Measurements from ENCODE around the gene MYO1A.
"Not testable (repeated sequence)": the region's sequence is repeated elsewhere in the genome, so short reads cannot be mapped to it uniquely, and the experiment has no call there.

Gene MYO1A

GRCh38 chr12:57046947-57047890 is 2.7 kb downstream of the MYO1A start:
- DNase-seq, result peak; percentile 66

GRCh38 chr12:57046086-57046791 is 3.7 kb downstream of the MYO1A start:
- DNase-seq, result no peak

GRCh38 chr12:57044889-57045288 is 5.0 kb downstream of the MYO1A start:
- DNase-seq, result no peak

GRCh38 chr12:57044468-57044867 is 5.5 kb downstream of the MYO1A start:
- no peak for DNase-seq

DNA sequence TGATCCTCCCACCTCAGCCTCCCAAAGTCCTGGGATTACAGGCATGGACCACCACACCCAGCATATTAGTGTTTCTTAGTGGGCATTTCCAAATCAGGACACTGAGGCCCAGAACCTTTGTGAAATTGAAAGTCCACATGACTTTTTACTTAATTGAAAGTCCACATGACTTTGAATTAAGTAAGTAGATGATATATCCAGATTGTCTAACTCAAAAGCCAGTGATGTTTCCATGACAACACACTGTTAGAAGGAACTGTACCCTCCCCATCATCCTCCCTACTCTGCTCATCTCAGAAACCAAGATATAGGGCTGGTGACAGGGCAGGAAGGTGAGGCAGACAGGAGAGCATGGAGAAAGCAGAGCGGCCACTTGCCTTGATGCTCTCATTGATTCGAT is 7.2 kb downstream of the MYO1A start:
- no peak for DNase-seq

DNA sequence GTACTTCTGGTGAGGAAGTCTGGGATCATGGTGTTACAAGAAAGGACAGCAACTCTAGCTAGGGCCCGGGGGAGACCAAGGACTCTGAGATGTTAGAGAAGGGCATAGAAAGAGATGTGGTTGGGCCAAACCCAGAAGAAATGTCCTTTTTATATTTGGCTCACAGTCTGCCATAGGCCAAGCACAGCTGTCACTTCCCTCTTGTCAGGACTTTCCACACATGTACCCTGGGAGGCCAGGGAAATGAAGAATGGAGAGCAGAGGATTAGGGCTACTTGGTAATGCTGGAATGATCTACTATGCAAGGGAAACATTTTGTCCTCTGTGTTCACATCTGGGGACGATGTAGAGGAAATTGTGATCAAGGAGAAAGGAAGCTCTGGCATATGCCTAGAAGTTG is 9.2 kb downstream of the MYO1A start:
- no peak for DNase-seq

GRCh38 chr12:57040211-57040610 is 9.7 kb downstream of the MYO1A start:
- no peak for DNase-seq

DNA sequence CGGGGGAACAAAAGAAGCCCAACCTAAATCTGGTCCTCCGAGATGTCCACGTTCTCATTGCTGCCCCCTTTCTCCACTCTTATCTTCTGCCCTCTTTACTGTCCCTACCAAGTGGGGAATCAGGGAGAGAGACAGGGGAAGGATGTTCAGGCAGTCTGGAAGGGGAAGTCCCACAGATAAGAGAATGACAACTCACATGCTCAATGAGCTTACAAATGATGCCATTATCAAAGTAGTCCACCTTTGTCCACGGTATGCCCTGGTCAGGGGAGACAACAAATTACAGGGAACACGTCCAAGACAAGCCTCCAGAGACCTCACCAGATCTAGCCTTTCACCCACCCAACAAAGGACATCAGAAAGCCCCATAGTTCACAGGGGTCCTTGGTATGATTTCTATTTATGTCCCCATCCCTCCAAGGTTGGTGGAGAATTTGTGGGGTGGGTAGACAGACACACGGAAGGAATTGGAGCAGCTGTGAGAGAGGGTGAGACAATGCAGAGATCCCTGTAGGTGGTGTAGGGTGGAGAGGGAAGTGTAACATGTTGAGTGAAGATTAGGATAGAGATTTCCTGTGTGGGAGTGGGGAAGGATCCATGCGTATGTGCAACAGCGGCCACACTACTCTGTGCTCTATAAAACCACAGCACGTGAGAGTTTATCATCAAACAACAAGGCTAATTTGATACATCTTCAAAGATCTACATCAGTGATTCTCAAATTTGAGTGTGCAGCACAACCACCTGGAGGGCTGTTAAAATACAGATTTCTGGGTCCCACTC is 10.7 kb downstream of the MYO1A start:
- DNase-seq, result no peak

- no peak for DNase-seq
Observed at GRCh38 chr12:57037264-57037663, 12.7 kb downstream of the MYO1A start.

- no peak for DNase-seq
Observed at GRCh38 chr12:57033431-57033830, 16.5 kb downstream of the MYO1A start.

- DNase-seq, result no peak
Observed at GRCh38 chr12:57031789-57032188, 18.1 kb downstream of the MYO1A start.

- DNase-seq, result no peak
Observed at GRCh38 chr12:57031138-57031725, 18.7 kb downstream of the MYO1A start.

DNA sequence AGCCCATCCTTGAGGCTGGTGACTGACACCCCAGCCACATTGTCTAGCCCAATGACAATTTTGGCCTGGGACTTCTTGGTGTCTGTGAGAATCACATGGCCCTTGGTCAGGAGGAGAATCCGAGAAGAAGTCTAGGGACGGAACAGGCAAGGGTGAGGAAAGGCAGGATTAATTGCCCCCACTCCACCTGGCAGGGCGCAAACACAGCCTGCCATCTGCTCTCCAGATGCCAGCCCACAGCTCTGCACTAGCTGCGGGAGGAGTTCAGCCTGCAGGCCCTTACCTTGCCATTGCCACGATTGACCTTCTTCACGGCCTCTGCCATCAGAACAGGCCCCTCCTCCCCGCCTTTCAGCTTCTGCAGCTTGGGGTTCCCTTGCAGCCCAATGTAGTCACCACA is 20.5 kb downstream of the MYO1A start:
- no peak for DNase-seq

- DNase-seq, result no peak
Observed at GRCh38 chr12:57027805-57028153, 22.1 kb downstream of the MYO1A start.

DNA sequence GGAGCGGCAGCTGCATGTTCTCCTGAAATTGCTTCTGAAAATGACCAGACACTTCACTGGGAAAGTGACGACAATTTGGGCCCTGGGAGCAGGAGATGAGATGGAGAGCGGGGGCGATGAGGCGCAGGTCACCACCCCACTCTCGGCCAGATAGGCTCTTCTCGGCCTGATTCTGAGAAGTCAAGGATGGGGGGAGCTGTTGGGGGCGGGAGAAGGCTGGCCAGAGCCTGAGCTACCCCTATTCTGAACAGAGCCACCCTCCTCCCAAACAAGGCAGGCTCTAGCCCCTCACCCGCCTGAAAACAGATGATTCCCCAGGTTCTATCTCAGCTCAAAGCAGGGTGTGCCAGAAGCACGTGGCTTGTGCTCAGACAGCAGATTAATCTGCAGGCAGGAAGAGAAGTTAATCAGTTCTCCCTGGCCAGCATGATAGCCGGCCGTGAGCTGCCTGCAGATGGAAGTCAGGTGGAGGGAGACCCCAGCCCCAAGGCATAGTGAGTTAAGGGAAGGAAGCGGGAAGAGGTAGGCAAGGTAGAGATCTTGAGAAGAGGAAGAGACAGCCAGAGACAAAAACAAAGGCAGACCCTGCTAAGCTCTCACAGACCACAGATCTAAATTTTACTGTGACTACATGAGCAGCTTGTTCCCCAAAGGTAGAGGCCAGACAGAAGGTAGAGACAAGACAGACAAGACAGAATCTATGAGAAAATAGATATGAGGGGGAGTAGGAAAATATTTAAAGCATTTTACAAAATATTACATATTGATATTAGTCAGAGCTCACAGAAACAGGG is 22.7 kb downstream of the MYO1A start:
- DNase-seq, result no peak

- DNase-seq, result no peak
Observed at GRCh38 chr12:57025196-57025595, 24.7 kb downstream of the MYO1A start.

GRCh38 chr12:57022324-57022723 is 27.6 kb downstream of the MYO1A start:
- DNase-seq, result not testable (repeated sequence)

GRCh38 chr12:57019983-57020719 is 29.8 kb downstream of the MYO1A start:
- DNase-seq, result no peak

GRCh38 chr12:57018906-57019305 is 31.0 kb downstream of the MYO1A start:
- DNase-seq, result no peak

GRCh38 chr12:57018353-57018752 is 31.6 kb downstream of the MYO1A start:
- not testable (repeated sequence) for DNase-seq

DNA sequence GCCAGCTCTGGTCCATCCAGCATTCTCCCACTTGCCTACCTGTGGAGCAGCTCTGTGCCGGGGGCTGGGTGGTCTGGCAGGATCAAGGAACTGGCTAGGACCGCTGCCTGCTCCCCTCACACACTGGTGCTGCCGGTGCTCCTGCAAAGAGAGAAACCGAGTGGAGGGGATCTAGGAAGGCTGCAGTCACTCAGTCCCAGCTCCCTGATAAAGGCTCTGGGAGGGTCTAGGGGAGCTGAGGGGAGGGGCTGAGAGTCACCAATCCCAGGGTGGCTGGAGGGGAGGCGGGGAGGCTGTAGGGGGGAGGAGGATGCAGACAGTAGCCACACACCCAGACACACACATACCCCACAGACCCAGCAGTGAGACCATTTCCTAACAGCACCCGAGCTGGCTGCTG is 33.6 kb downstream of the MYO1A start, which contains the start of gene TAC3:
TSS of gene TAC3 (minus strand) at position 182 of the 400 bp plus-strand sequence. CDS start 732 bp downstream, outside the sequence.
- no peak for DNase-seq
